ENCODE measurements around the gene SHROOM3. TPM values are rescaled to one million over a fixed set of nuclear protein-coding genes. Genes with fewer than 3 reads are reported as not detected.

The SHROOM3 gene
- total and polyA plus RNA-seq, 4 donors: 4.7 to 25.8 (median 8.7) TPM

GRCh38 chr4:76569225-76569624, 134.2 kb downstream of the SHROOM3 start:
- H3K9ac ChIP-seq (ENCODE audit: low read depth in 1 of 2, low read length in 2 of 2): peak overlapping the region in 1 of 2 donors; percentile 48
- no peaks in the 10 kb centered on the region for H3K36me3 ChIP-seq (ENCODE audit: control insufficient read depth in 4 of 4, insufficient read depth in 3 of 4, low read depth in 1 of 4, low read length in 3 of 4)
- WGBS: 50% methylated on average over 3 of the region's 3 CpGs
- H3K27me3 ChIP-seq (ENCODE audit: control insufficient read depth in 4 of 4, insufficient read depth in 4 of 4, low read length in 3 of 4): no peaks in the 10 kb centered on the region
- TF ChIP-seq FOXA2 (IDR thresholded peaks at IDR 0.05) (no peak), ZBTB33 (IDR thresholded peaks at IDR 0.05) (no peak), TAF1 (conservative IDR thresholded peaks at IDR 0.05) (no peak), GABPA (IDR thresholded peaks at IDR 0.05 in 1 of 2, conservative IDR thresholded peaks at IDR 0.05 in 1 of 2) (no peak), JUND (IDR thresholded peaks at IDR 0.05) (peak in 1 of 2 donors; percentile 6), REST (IDR thresholded peaks at IDR 0.05) (no peak), HNF4A (conservative IDR thresholded peaks at IDR 0.05) (peak; percentile 51 to 57), YY1 (IDR thresholded peaks at IDR 0.05) (no peak), RXRA (IDR thresholded peaks at IDR 0.05) (peak; percentile 77 to 81), MAX (IDR thresholded peaks at IDR 0.05) (no peak), SP1 (IDR thresholded peaks at IDR 0.05) (peak; percentile 27), HNF4G (IDR thresholded peaks at IDR 0.05) (no peak), NR2F2 (IDR thresholded peaks at IDR 0.05) (peak; percentile 65), CTCF (IDR thresholded peaks at IDR 0.05; ENCODE audit: low read depth, low read length, missing input control) (no peak), ATF3 (IDR thresholded peaks at IDR 0.05) (no peak), FOXA1 (IDR thresholded peaks at IDR 0.05) (no peak), RAD21 (IDR thresholded peaks at IDR 0.05) (peak in 1 of 2 donors; percentile 5), EGR1 (IDR thresholded peaks at IDR 0.05; ENCODE audit: low read depth in 2 of 2) (no peak)
- DNase-seq (ENCODE audit: low spot score): no peak
- H3K4me1 ChIP-seq (ENCODE audit: control insufficient read depth in 4 of 4, insufficient read depth in 4 of 4, low read length in 3 of 4): peaks cover 0 to 32% (median 13%) of the 10 kb centered on the region in 4 donors
- no peak overlapping the region for H3K4me3 ChIP-seq (ENCODE audit: low read depth in 1 of 3, low read length in 3 of 3)
- no peaks in the 10 kb centered on the region for H3K9me3 ChIP-seq (ENCODE audit: control insufficient read depth in 4 of 4, low read length in 3 of 4)
- H3K27ac ChIP-seq (ENCODE audit: low read depth in 1 of 2, low read length in 2 of 2): peak overlapping the region; percentile 80 to 95

Data from liver (tissue), 9 donors.